T-helper 1 cell treated with Interleukin-12 subunit alpha and Interleukin-12 subunit beta and Interleukin-4 antibody, amounts not matched to agents 30 ng/mL and 1 ng/mL, for 36 hours (primary cell): ENCODE data around the gene OR11A1. TPM values are rescaled to one million over a fixed set of nuclear protein-coding genes. Genes with fewer than 3 reads are reported as not detected.

Source experiments
- intact Hi-C: fragments of 100-400 bp; cut with micrococcal nuclease; formaldehyde crosslinking; loops from one replicate; pipeline ENCODE4 v1.15.1; 2024
- total RNA-seq: library from RNA; stranded (reverse); gene quantifications from 2 replicates; pipeline ENCODE4 v1.2.3, GENCODE V29; 2022

The OR11A1 gene
- total RNA-seq, 1 donor from 2014 or later, result not detected

GRCh38 chr6:29395331-29395730, 61.5 kb downstream of the OR11A1 start, which contains the start of gene OR12D2:
OR12D2 (plus strand) TSS chr6:29395631; CDS start chr6:29396700, 1,069 bp downstream.
- intact Hi-C loops, result no loop called here

GRCh38 chr6:29388533-29388932, 68.3 kb downstream of the OR11A1 start:
- intact Hi-C loops, result no loop called here

GRCh38 chr6:29376003-29376402, 80.9 kb downstream of the OR11A1 start:
- intact Hi-C loops, result no loop called here

Other genes starting within 250 kb of the OR11A1 start
- not detected in 2 replicates for gene OR14J1, start 155.4 kb downstream of the OR11A1 start, total RNA-seq
- not detected in 2 replicates for gene OR5V1, start 88.2 kb downstream of the OR11A1 start, total RNA-seq
- gene OR12D3, start 81.8 kb downstream of the OR11A1 start, total RNA-seq, result not detected in 2 replicates
- not detected in 2 replicates for gene OR12D2, start 61.4 kb downstream of the OR11A1 start, total RNA-seq
- not detected in 2 replicates for gene OR12D1, start 42.1 kb downstream of the OR11A1 start, total RNA-seq
- not detected in 2 replicates for gene OR10C1, start 17.8 kb downstream of the OR11A1 start, total RNA-seq
- not detected in 2 replicates for gene OR2H1, start 84 bp upstream of the OR11A1 start, total RNA-seq
- gene MAS1L, start 30.9 kb upstream of the OR11A1 start, total RNA-seq, result not detected in 2 replicates
- gene UBD, start 102.7 kb upstream of the OR11A1 start, total RNA-seq, result 3.2 and 4.4 TPM in 2 replicates
- not detected in 2 replicates for gene OR2H2, start 128.1 kb upstream of the OR11A1 start, total RNA-seq
- gene GABBR1, start 176.1 kb upstream of the OR11A1 start, total RNA-seq, result 27.0 and 28.1 TPM in 2 replicates
- not detected in 2 replicates for gene MOG, start 200.0 kb upstream of the OR11A1 start, total RNA-seq
- 2.6 and 3.1 TPM in 2 replicates for gene ZFP57, start 224.1 kb upstream of the OR11A1 start, total RNA-seq